Measurements from ENCODE around the gene TENM3.
"Not testable (repeated sequence)": the region's sequence is repeated elsewhere in the genome, so short reads cannot be mapped to it uniquely, and the experiment has no call there.

TENM3 gene

GRCh38 chr4:182243204-182243603 is at the start of gene TENM3:
TENM3 (plus strand) TSS chr4:182243402; CDS start chr4:182324021, 80,619 bp downstream.
- H3K4me3 ChIP-seq (ENCODE audit: low read length): not testable (repeated sequence)

GRCh38 chr4:182194091-182194824 is 48.9 kb upstream of the TENM3 start:
- H3K4me3 ChIP-seq (ENCODE audit: low read length): no peak overlapping the region
- no peak for TF ChIP-seq ZNF274 (IDR thresholded peaks at IDR 0.05; ENCODE audit: low read depth, low read length)

- no peak for TF ChIP-seq ZNF274 (IDR thresholded peaks at IDR 0.05; ENCODE audit: low read depth, low read length)
- H3K4me3 ChIP-seq (ENCODE audit: low read length): no peak overlapping the region
These were observed 45.6 kb upstream of the TENM3 start for GRCh38 chr4:182197611-182198010.

- no peak for TF ChIP-seq ZNF274 (IDR thresholded peaks at IDR 0.05; ENCODE audit: low read depth, low read length)
- H3K4me3 ChIP-seq (ENCODE audit: low read length): no peak overlapping the region
These were observed 41.3 kb upstream of the TENM3 start for GRCh38 chr4:182201871-182202270.

- no peak for TF ChIP-seq ZNF274 (IDR thresholded peaks at IDR 0.05; ENCODE audit: low read depth, low read length)
- no peak overlapping the region for H3K4me3 ChIP-seq (ENCODE audit: low read length)
These were observed 40.6 kb upstream of the TENM3 start for GRCh38 chr4:182202650-182203049.

- H3K4me3 ChIP-seq (ENCODE audit: low read length): no peak overlapping the region
- TF ChIP-seq ZNF274 (IDR thresholded peaks at IDR 0.05; ENCODE audit: low read depth, low read length): no peak
These were observed 39.3 kb upstream of the TENM3 start for GRCh38 chr4:182203872-182204411.

GRCh38 chr4:182205306-182205705 is 37.9 kb upstream of the TENM3 start:
- no peak overlapping the region for H3K4me3 ChIP-seq (ENCODE audit: low read length)
- no peak for TF ChIP-seq ZNF274 (IDR thresholded peaks at IDR 0.05; ENCODE audit: low read depth, low read length)

GRCh38 chr4:182206266-182206665 is 36.9 kb upstream of the TENM3 start:
- TF ChIP-seq ZNF274 (IDR thresholded peaks at IDR 0.05; ENCODE audit: low read depth, low read length): no peak
- H3K4me3 ChIP-seq (ENCODE audit: low read length): no peak overlapping the region

- TF ChIP-seq ZNF274 (IDR thresholded peaks at IDR 0.05; ENCODE audit: low read depth, low read length): no peak
- H3K4me3 ChIP-seq (ENCODE audit: low read length): no peak overlapping the region
These were observed 36.3 kb upstream of the TENM3 start for GRCh38 chr4:182206916-182207315.

GRCh38 chr4:182207830-182208396 is 35.3 kb upstream of the TENM3 start:
- no peak for TF ChIP-seq ZNF274 (IDR thresholded peaks at IDR 0.05; ENCODE audit: low read depth, low read length)
- H3K4me3 ChIP-seq (ENCODE audit: low read length): no peak overlapping the region

- no peak for TF ChIP-seq ZNF274 (IDR thresholded peaks at IDR 0.05; ENCODE audit: low read depth, low read length)
- H3K4me3 ChIP-seq (ENCODE audit: low read length): no peak overlapping the region
These were observed 34.6 kb upstream of the TENM3 start for GRCh38 chr4:182208526-182209050.

- H3K4me3 ChIP-seq (ENCODE audit: low read length): no peak overlapping the region
- no peak for TF ChIP-seq ZNF274 (IDR thresholded peaks at IDR 0.05; ENCODE audit: low read depth, low read length)
These were observed 30.9 kb upstream of the TENM3 start for GRCh38 chr4:182212211-182212761.

- TF ChIP-seq ZNF274 (IDR thresholded peaks at IDR 0.05; ENCODE audit: low read depth, low read length): no peak
- H3K4me3 ChIP-seq (ENCODE audit: low read length): no peak overlapping the region
These were observed 30.2 kb upstream of the TENM3 start for GRCh38 chr4:182213004-182213403.

GRCh38 chr4:182215148-182215547 is 28.1 kb upstream of the TENM3 start:
- H3K4me3 ChIP-seq (ENCODE audit: low read length): no peak overlapping the region
- TF ChIP-seq ZNF274 (IDR thresholded peaks at IDR 0.05; ENCODE audit: low read depth, low read length): no peak

GRCh38 chr4:182216005-182216404 is 27.2 kb upstream of the TENM3 start:
- TF ChIP-seq ZNF274 (IDR thresholded peaks at IDR 0.05; ENCODE audit: low read depth, low read length): no peak
- H3K4me3 ChIP-seq (ENCODE audit: low read length): no peak overlapping the region
